Esophagus muscularis mucosa (tissue), 4 donors: ENCODE data around the gene PLEKHD1.

ENCODE experiments used
- EP300 ChIP-seq: sonication (generic); formaldehyde crosslinking; IDR thresholded peaks from one replicate; pipeline ENCODE4 v1.6.1; 2017; ENCODE audit warnings: antibody characterized with exemption
- POLR2A ChIP-seq: fragments of 450-650 bp; IDR thresholded peaks from one replicate; pipeline ENCODE4 v1.6.1; 2017; ENCODE audit warnings: antibody characterized with exemption, moderate library complexity, mild to moderate bottlenecking, low read depth
- TF ChIP-seq, protein P1 (sequence below), 3 experiments: fragments of 200-600 bp in 2 of 3; fragments of 450-650 bp in 1 of 3; sonication (generic) in 2 of 3; IDR thresholded peaks; one replicate each; pipeline ENCODE4 v1.5.1; 2017 to 2019; ENCODE audit warnings: antibody characterized with exemption in 3 of 3, mild to moderate bottlenecking in 2 of 3, moderate library complexity in 1 of 3

DNA sequence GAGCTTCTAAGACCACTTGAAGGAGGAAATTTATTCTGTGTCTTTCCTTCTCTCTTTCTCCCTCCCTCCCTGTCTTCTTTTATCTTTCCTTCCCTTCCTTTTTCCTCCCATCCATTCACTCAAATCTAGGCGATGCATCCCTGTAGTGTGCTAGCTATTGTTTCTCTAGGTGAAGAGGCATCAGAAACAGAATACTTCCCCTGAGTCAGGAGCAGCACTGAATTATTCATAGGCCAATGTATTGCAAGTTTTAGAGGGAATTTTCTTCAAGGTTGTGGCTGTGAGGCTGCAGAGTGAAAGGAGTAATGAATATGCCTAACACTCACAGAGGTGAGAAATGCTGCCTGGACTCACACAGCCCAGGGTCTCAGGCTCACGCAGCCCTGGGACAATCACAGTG is 67.0 kb downstream of the PLEKHD1 start:
- TF ChIP-seq, protein P1, sequence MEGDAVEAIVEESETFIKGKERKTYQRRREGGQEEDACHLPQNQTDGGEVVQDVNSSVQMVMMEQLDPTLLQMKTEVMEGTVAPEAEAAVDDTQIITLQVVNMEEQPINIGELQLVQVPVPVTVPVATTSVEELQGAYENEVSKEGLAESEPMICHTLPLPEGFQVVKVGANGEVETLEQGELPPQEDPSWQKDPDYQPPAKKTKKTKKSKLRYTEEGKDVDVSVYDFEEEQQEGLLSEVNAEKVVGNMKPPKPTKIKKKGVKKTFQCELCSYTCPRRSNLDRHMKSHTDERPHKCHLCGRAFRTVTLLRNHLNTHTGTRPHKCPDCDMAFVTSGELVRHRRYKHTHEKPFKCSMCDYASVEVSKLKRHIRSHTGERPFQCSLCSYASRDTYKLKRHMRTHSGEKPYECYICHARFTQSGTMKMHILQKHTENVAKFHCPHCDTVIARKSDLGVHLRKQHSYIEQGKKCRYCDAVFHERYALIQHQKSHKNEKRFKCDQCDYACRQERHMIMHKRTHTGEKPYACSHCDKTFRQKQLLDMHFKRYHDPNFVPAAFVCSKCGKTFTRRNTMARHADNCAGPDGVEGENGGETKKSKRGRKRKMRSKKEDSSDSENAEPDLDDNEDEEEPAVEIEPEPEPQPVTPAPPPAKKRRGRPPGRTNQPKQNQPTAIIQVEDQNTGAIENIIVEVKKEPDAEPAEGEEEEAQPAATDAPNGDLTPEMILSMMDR (IDR thresholded peaks at IDR 0.05): no peak
- TF ChIP-seq EP300 (no peak), POLR2A (no peak)
